HG02840 (cell line): ENCODE measurements around the gene AEBP2.
"Not testable (repeated sequence)": the region's sequence is repeated elsewhere in the genome, so short reads cannot be mapped to it uniquely, and the experiment has no call there.

Experiments used
- ATAC-seq: cut with Tn5 transposase; IDR thresholded peaks from one replicate; pipeline ENCODE4 v1.9.1; 2021; ENCODE audit warnings: mild to moderate bottlenecking, moderate library complexity, moderate number of reproducible peaks; ENCODE audit not compliant: unreplicated experiment, low FRiP score

The AEBP2 gene

DNA sequence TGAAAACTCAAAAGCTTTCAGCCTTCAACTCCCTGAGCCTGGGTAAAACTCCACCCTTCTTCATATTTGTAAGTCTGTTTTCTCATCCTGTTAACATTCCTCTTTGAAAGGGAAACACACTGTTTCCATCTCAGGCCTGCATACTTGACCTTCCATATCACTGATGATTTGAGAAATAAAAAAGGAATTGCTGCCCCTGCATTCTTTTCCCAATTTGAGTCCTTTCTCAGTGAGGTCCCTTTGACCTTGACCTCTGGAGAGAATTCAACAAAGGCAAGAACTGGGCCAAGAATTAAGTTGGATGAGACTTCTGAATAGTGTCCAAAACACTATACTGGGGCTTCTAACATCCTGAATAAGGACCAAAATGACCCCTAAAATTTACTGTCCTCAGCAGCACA is 108.0 kb downstream of the AEBP2 start:
- no peak for ATAC-seq

DNA sequence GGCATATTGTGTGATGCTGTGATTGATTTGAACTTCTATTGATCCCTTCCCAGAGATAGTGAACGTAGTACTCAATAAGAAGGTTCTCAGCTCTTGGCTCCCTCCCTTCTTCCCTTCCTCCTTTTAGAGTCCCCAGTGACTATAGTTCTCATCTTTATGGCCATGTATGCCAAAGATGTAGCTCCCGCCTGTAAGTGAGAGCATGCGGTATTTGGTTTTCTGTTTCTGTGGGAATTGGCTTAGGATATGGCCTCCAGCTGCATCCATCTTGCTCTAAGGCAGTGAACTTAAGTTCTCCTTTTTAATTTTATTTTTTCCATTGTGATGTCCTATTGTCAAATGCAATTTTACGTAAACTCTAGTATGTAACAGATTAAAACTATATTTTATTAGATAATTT is 109.5 kb downstream of the AEBP2 start:
- no peak for ATAC-seq

DNA sequence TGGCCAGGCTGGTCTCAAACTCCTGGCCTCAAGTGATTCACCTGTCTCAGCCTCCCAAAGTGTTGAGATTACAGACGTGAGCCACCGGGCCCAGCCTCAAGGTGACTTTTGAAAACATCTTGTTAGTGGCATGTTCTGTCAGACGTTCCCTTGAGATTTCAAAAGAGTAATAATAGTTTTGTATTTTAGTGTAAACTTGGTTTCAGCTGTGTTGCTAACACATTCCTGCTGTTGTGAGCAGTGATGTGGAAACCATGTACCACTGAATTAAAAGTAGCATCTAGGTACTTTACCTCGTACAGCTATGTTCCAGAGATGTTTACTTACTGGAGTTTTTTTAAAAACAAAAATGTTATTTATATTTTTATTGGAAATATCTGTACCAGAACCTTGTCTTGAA is 111.3 kb downstream of the AEBP2 start:
- no peak for ATAC-seq

- not testable (repeated sequence) for ATAC-seq
Observed at GRCh38 chr12:19552441-19553097, 113.3 kb downstream of the AEBP2 start.

GRCh38 chr12:19553175-19553574 is 113.9 kb downstream of the AEBP2 start:
- no peak for ATAC-seq

DNA sequence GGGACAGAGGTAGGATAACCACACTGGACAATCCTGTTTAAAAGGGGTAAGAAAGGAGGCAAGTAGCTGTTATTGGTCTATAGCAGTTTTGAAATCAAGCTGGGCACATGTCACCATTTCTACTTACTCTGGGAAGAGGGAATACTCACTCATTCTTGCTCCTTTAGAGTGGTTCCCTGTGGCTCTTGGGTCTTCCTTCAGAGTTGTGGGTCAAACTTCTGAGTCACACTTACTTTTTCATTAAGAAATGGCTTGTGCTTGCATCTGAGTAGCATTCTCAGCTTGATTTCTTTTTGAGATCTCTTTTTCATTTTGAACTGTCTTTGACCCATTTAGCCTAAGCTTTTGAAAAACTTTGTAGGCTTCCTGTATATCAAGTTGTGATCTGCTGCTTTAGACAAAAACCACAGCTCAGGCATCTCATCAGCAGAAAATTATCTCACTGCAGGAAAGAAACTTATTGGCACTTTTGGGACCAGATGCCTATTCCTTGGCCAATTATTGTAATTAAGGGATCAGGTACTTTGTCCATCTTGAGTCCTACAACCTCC is 122.2 kb downstream of the AEBP2 start:
- ATAC-seq, result no peak
